ENCODE results near the gene RTP5. TPM values are rescaled to one million over a fixed set of nuclear protein-coding genes. Genes with fewer than 3 reads are reported as not detected.

RTP5 gene
- total RNA-seq, 1 experiment from 2014 or later: not detected

DNA sequence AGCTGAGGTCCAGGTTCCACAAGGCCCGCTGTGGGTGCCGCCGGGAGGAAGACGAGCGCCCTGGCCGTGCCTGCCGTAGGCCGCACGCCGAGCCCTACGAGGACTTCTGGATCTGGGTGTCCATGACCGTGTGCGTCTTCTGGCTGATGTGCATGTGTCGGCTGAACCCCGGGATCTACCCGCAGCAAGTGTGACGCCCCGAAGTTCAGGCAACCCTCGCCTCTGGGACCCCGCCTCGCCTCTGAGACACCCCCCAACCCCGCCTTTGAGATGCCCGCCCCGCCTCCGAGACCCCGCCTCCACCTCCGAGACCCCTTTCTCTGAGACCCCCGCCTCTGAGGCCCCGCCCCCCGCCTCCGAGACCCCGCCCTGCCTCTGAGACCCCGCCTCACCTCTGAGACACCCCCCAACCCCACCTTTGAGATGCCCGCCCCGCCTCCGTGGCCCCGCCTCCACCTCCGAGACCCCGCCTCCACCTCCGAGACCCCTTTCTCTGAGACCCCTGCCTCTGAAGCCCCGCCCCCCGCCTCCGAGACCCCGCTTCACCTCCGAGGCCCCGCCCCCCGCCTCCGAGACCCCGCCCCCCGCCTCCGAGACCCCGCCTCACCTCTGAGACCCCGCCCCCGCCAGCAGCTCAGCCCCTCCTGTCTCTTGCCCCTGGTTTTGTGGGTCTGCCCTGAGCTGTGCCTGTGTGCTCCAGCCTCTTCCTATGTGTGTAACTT lies 3.7 kb downstream of the RTP5 start:
- Histone ChIP-seq H3K27ac (ENCODE audit: low read depth, low read length) (no peak overlapping the region), H3K4me1 (ENCODE audit: control insufficient read depth in 1 of 2, insufficient read depth in 2 of 2, low read length in 2 of 2) (no peaks in the 10 kb centered on the region), H3K9ac (ENCODE audit: low read length) (no peak overlapping the region), H4K20me1 (ENCODE audit: insufficient read depth) (no peaks in the 10 kb centered on the region), H3K9me3 (ENCODE audit: control insufficient read depth in 1 of 2, insufficient read depth in 1 of 2, low read depth in 1 of 2, low read length in 2 of 2) (peaks cover 0 to 6% of the 10 kb centered on the region in 2 experiments; a peak in 1 of 4 replicates), H2AFZ (ENCODE audit: low read depth, low read length, poor library complexity, severe bottlenecking) (no peak overlapping the region), H3K79me2 (ENCODE audit: insufficient read depth, low read length) (no peaks in the 10 kb centered on the region), H3K4me2 (ENCODE audit: low read length) (no peak overlapping the region), H3K4me3 (replicated peaks in 1 of 2; ENCODE audit: low read depth in 1 of 2, low read length in 2 of 2) (no peak overlapping the region), H3K9me2 (ENCODE audit: insufficient read depth) (no peaks in the 10 kb centered on the region), H3K36me3 (ENCODE audit: control insufficient read depth in 1 of 2, insufficient read depth in 2 of 2, low read length in 2 of 2) (no peaks in the 10 kb centered on the region), H3K27me3 (ENCODE audit: insufficient read depth, low read length) (no peaks in the 10 kb centered on the region)
- intact Hi-C loops (cut with micrococcal nuclease): no loop called here
- no peak for ATAC-seq
- POLR2A ChIA-PET: no interaction called here
- TF ChIP-seq SRF (IDR thresholded peaks at IDR 0.05; ENCODE audit: low read depth) (no peak), RAD21 (IDR thresholded peaks at IDR 0.05; ENCODE audit: low read depth) (no peak), ZNF274 (IDR thresholded peaks at IDR 0.05; ENCODE audit: low read depth, low read length) (no peak), FOSL1 (IDR thresholded peaks at IDR 0.05; ENCODE audit: low read depth) (no peak), TCF7L2 (IDR thresholded peaks at IDR 0.05; ENCODE audit: borderline replicate concordance, extremely low read depth, insufficient read depth, insufficient read length) (no peak), SIN3A (IDR thresholded peaks at IDR 0.05; ENCODE audit: low read depth) (no peak), YY1 (IDR thresholded peaks at IDR 0.05; ENCODE audit: extremely low read depth, insufficient replicate concordance, low read depth, low read length) (no peak), ELF1 (IDR thresholded peaks at IDR 0.05; ENCODE audit: borderline replicate concordance, low read depth) (no peak), CEBPB (IDR thresholded peaks at IDR 0.05; ENCODE audit: low read depth) (no peak), EGR1 (IDR thresholded peaks at IDR 0.05; ENCODE audit: low read depth) (no peak), CBX3 (IDR thresholded peaks at IDR 0.05; ENCODE audit: low read depth) (no peak), ZFX (IDR thresholded peaks at IDR 0.05) (no peak)
- TF ChIP-seq, protein P1, sequence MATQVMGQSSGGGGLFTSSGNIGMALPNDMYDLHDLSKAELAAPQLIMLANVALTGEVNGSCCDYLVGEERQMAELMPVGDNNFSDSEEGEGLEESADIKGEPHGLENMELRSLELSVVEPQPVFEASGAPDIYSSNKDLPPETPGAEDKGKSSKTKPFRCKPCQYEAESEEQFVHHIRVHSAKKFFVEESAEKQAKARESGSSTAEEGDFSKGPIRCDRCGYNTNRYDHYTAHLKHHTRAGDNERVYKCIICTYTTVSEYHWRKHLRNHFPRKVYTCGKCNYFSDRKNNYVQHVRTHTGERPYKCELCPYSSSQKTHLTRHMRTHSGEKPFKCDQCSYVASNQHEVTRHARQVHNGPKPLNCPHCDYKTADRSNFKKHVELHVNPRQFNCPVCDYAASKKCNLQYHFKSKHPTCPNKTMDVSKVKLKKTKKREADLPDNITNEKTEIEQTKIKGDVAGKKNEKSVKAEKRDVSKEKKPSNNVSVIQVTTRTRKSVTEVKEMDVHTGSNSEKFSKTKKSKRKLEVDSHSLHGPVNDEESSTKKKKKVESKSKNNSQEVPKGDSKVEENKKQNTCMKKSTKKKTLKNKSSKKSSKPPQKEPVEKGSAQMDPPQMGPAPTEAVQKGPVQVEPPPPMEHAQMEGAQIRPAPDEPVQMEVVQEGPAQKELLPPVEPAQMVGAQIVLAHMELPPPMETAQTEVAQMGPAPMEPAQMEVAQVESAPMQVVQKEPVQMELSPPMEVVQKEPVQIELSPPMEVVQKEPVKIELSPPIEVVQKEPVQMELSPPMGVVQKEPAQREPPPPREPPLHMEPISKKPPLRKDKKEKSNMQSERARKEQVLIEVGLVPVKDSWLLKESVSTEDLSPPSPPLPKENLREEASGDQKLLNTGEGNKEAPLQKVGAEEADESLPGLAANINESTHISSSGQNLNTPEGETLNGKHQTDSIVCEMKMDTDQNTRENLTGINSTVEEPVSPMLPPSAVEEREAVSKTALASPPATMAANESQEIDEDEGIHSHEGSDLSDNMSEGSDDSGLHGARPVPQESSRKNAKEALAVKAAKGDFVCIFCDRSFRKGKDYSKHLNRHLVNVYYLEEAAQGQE (IDR thresholded peaks at IDR 0.05; ENCODE audit: low read depth): no peak
- TF ChIP-seq, protein P2, sequence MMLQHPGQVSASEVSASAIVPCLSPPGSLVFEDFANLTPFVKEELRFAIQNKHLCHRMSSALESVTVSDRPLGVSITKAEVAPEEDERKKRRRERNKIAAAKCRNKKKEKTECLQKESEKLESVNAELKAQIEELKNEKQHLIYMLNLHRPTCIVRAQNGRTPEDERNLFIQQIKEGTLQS (IDR thresholded peaks at IDR 0.05): no peak
- TF ChIP-seq, protein P3, sequence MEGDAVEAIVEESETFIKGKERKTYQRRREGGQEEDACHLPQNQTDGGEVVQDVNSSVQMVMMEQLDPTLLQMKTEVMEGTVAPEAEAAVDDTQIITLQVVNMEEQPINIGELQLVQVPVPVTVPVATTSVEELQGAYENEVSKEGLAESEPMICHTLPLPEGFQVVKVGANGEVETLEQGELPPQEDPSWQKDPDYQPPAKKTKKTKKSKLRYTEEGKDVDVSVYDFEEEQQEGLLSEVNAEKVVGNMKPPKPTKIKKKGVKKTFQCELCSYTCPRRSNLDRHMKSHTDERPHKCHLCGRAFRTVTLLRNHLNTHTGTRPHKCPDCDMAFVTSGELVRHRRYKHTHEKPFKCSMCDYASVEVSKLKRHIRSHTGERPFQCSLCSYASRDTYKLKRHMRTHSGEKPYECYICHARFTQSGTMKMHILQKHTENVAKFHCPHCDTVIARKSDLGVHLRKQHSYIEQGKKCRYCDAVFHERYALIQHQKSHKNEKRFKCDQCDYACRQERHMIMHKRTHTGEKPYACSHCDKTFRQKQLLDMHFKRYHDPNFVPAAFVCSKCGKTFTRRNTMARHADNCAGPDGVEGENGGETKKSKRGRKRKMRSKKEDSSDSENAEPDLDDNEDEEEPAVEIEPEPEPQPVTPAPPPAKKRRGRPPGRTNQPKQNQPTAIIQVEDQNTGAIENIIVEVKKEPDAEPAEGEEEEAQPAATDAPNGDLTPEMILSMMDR (IDR thresholded peaks at IDR 0.05 in 2 of 3, conservative IDR thresholded peaks at IDR 0.05 in 1 of 3; ENCODE audit: borderline replicate concordance in 1 of 3, insufficient read depth in 1 of 3, low read depth in 2 of 3, low read length in 2 of 3): no peak
- TF ChIP-seq, protein P4, sequence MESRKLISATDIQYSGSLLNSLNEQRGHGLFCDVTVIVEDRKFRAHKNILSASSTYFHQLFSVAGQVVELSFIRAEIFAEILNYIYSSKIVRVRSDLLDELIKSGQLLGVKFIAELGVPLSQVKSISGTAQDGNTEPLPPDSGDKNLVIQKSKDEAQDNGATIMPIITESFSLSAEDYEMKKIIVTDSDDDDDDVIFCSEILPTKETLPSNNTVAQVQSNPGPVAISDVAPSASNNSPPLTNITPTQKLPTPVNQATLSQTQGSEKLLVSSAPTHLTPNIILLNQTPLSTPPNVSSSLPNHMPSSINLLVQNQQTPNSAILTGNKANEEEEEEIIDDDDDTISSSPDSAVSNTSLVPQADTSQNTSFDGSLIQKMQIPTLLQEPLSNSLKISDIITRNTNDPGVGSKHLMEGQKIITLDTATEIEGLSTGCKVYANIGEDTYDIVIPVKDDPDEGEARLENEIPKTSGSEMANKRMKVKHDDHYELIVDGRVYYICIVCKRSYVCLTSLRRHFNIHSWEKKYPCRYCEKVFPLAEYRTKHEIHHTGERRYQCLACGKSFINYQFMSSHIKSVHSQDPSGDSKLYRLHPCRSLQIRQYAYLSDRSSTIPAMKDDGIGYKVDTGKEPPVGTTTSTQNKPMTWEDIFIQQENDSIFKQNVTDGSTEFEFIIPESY (IDR thresholded peaks at IDR 0.05; ENCODE audit: extremely low read depth, insufficient replicate concordance, low read length): no peak
- BruUV-seq (replicated peaks): no TSS peak
- no peak for DNase-seq (ENCODE audit: low read depth, low spot score)
- CTCF ChIA-PET: no interaction called here
- RAD21 ChIA-PET (ENCODE audit: low non-redundant PET in 1 of 2, low total read pairs in 2 of 2, uncharacterized antibody in 2 of 2, unreplicated experiment in 2 of 2): no interaction called here

Data from HCT116 (cell line).